ENCODE results near the gene MOV10L1. TPM values are rescaled to one million over a fixed set of nuclear protein-coding genes. Genes with fewer than 3 reads are reported as not detected.

MOV10L1 gene
- total RNA-seq, 4 donors from 2014 or later, result 0.17 to 1.3 (median 1.1) TPM; not detected in 1

DNA sequence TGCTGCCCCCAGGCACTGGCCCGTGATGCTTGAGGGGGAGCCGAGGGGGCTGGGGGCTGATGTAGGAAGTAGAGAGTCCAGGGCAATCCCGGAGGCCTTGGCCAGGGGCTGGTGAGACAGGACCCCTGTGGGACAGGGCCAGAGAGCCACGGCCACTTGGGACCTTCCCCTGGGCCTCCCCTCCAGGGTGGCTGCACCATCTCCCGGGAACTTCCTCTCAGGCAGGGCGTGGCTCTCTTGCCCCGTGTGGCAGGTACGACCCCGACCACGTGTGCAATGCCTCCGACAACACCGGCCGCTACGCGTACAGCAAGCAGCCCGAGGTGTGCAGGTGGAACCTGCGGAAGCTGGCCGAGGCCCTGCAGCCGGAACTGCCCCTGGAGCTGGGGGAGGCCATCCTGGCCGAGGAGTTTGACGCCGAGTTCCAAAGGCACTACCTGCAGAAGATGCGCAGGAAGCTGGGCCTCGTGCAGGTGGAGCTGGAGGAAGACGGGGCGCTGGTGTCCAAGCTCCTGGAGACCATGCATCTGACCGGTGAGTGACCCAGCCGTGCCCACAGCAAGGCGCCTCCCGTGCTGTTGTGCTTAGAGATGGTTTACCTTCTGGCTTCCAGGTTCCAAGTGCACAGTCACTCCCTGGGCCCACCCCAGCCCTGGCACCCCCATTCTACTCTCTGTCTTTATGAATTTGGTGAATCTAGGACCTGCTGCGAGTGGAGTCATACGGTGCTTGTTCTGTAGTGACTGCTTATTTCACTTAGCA lies 120.8 kb downstream of the MOV10L1 start:
- TF ChIP-seq, protein P1, sequence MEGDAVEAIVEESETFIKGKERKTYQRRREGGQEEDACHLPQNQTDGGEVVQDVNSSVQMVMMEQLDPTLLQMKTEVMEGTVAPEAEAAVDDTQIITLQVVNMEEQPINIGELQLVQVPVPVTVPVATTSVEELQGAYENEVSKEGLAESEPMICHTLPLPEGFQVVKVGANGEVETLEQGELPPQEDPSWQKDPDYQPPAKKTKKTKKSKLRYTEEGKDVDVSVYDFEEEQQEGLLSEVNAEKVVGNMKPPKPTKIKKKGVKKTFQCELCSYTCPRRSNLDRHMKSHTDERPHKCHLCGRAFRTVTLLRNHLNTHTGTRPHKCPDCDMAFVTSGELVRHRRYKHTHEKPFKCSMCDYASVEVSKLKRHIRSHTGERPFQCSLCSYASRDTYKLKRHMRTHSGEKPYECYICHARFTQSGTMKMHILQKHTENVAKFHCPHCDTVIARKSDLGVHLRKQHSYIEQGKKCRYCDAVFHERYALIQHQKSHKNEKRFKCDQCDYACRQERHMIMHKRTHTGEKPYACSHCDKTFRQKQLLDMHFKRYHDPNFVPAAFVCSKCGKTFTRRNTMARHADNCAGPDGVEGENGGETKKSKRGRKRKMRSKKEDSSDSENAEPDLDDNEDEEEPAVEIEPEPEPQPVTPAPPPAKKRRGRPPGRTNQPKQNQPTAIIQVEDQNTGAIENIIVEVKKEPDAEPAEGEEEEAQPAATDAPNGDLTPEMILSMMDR (IDR thresholded peaks at IDR 0.05; ENCODE audit: low read depth), result no peak

DNA sequence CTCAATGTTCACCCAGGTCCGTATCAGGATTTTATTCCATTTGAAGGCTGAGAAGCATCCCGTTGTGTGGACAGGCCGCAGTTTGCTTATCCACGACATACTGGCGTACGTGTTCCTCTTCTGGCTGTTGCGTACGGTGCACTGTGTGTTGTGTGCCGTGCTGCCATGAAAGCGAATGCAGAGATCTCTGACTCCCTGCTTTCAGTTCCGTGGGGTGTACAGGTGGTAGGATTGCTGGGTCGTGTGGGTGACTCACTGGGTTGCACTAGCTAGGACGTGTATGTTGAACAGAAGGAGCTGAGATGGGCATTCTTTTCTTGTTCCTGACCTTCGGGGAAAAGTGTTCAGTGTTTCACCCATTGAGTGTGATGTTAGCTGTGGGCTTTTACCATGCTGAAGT lies 121.3 kb downstream of the MOV10L1 start:
- TF ChIP-seq, protein P1 (IDR thresholded peaks at IDR 0.05; ENCODE audit: low read depth), result no peak

Other genes with a start within 250 kb of the MOV10L1 start
- 10 to 100 TPM in 1 of 4 donors, 1 to 10 TPM in 3; 6.0 to 11.1 (median 7.0) TPM for gene ZBED4, start 236.2 kb upstream of the MOV10L1 start, total RNA-seq
- 10 to 100 TPM in 1 of 4 donors, 1 to 10 TPM in 3; 5.9 to 13.9 (median 9.2) TPM for gene ALG12, start 171.6 kb upstream of the MOV10L1 start, total RNA-seq
- 10 to 100 TPM; 24.0 to 40.9 (median 31.9) TPM for gene CRELD2, start 171.4 kb upstream of the MOV10L1 start, total RNA-seq
- gene PIM3, start 129.2 kb upstream of the MOV10L1 start, total RNA-seq, result 100 to 1,000 TPM in 1 of 4 donors, 10 to 100 TPM in 3; 25.8 to 174 (median 59.0) TPM
- gene IL17REL, start 77.2 kb upstream of the MOV10L1 start, total RNA-seq, result not detected
- not detected for gene TTLL8, start 31.7 kb upstream of the MOV10L1 start, total RNA-seq
- gene MLC1, start 4.6 kb upstream of the MOV10L1 start, total RNA-seq, result 1 to 10 TPM in 1 of 4 donors, under 1 TPM in 1, not detected in 2; 0.22 to 1.1 TPM
- gene PANX2, start 80.7 kb downstream of the MOV10L1 start, total RNA-seq, result under 1 TPM in 1 of 4 donors, not detected in 3; 0.44 TPM
- 10 to 100 TPM; 10.8 to 30.5 (median 17.8) TPM for gene TRABD, start 95.9 kb downstream of the MOV10L1 start, total RNA-seq
- 10 to 100 TPM; 13.2 to 36.5 (median 18.9) TPM for gene SELENOO, start 111.0 kb downstream of the MOV10L1 start, total RNA-seq
- gene TUBGCP6, start 155.0 kb downstream of the MOV10L1 start, total RNA-seq, result 10 to 100 TPM; 21.1 to 60.3 (median 25.6) TPM
- gene HDAC10, start 161.3 kb downstream of the MOV10L1 start, total RNA-seq, result 10 to 100 TPM; 10.4 to 55.0 (median 22.7) TPM
- gene MAPK12, start 171.7 kb downstream of the MOV10L1 start, total RNA-seq, result 10 to 100 TPM in 1 of 4 donors, 1 to 10 TPM in 3; 3.6 to 17.7 (median 5.4) TPM
- 10 to 100 TPM in 2 of 4 donors, 1 to 10 TPM in 2; 6.2 to 53.5 (median 13.1) TPM for gene MAPK11, start 180.4 kb downstream of the MOV10L1 start, total RNA-seq
- gene PLXNB2, start 217.6 kb downstream of the MOV10L1 start, total RNA-seq, result 100 to 1,000 TPM in 2 of 4 donors, 10 to 100 TPM in 2; 59.2 to 128 (median 97.0) TPM
- 1 to 10 TPM; 1.5 to 4.0 (median 1.9) TPM for gene DENND6B, start 237.0 kb downstream of the MOV10L1 start, total RNA-seq